ENCODE data around the gene SNX10. TPM values are rescaled to one million over a fixed set of nuclear protein-coding genes. Genes with fewer than 3 reads are reported as not detected.

SNX10 gene
- total and polyA plus RNA-seq, 2 experiments from 2014 or later: 0.60 to 1.5 TPM

DNA sequence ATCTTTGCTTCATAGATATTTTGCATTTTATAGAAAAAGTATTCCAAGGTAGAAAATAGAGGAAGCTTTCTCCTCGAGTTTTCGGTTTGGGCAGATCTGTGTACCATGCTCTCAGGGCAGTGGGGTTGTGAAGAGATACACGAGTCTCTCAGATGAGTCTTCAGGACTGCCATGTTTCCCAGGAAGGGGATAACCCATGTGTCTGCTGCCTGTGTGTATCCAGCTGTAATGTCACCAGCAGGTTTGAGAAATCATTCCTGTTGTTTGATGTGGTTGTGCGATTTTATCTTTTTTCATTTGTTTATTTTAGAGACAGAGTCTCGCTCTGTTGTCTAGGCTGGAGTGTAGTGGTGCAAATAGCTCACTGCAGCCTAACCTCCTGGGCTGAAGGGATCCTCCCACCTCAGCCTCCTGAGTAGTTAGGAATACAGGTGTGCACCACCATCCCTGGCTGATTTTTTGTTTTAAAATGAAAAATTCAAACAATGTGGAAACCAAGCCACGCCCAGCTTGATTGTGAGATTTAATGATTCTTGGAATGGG is 48.9 kb downstream of the SNX10 start:
- Histone ChIP-seq H3K9me3 (ENCODE audit: low read depth) (no peaks in the 10 kb centered on the region), H3K4me1 (ENCODE audit: insufficient read depth) (no peaks in the 10 kb centered on the region), H3K27ac (no peak overlapping the region), H4K20me1 (ENCODE audit: insufficient read depth) (no peaks in the 10 kb centered on the region), H2AFZ (no peak overlapping the region), H3K9ac (no peak overlapping the region), H3K79me2 (ENCODE audit: insufficient read depth) (no peaks in the 10 kb centered on the region), H3K4me3 (no peak overlapping the region), H3K4me2 (ENCODE audit: unreplicated experiment) (no peak overlapping the region), H3K36me3 (ENCODE audit: low read depth) (no peaks in the 10 kb centered on the region), H3K9me2 (ENCODE audit: insufficient read depth) (no peaks in the 10 kb centered on the region), H3K27me3 (replicated peaks; ENCODE audit: insufficient read depth) (no peaks in the 10 kb centered on the region), H3F3A (ENCODE audit: insufficient read depth) (no peaks in the 10 kb centered on the region)
- 77 to 83% methylated on average over 6 of the region's 6 CpGs for WGBS, 2 experiments (ENCODE audit: low coverage in 1 of 2, low lambda C conversion rate in 2 of 2, missing lambda C conversion rate in 2 of 2)
- in situ Hi-C loops (cut with MboI): no loop called here
- DNase-seq: no peak
- TF ChIP-seq EZH2phosphoT487 (IDR thresholded peaks at IDR 0.05; ENCODE audit: insufficient read depth, low read depth) (no peak), EZH2 (IDR thresholded peaks at IDR 0.05; ENCODE audit: insufficient read depth, poor library complexity, severe bottlenecking) (no peak)

DNA sequence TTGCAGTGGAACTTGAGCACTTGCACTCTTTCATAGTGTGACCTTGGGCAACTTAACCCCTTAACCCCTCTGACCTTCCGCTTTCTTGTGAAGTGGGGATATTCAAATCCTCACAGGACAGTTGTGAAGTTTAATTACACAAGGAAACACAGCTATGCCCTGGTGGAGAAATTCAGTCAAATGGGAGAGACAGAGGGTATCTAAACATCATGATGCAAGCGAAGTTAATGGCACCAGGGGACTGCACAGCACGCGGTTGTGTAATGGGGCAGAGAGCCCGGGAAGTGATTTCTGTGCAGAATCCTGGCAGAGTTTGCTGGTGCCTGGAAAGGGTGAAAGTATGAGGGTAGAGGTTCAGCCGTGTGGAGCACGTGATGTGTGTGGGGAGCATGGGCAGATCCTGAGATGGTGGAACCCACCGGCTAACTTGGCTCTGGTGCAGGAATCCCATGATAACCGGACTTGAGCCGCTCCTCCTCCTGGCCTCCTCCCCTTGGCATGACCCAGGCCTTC is 51.7 kb downstream of the SNX10 start:
- no peak for DNase-seq
- in situ Hi-C loops (cut with MboI): no loop called here
- H3K27me3 ChIP-seq (replicated peaks; ENCODE audit: insufficient read depth): no peaks in the 10 kb centered on the region
- H3K9me3 ChIP-seq (ENCODE audit: low read depth): no peaks in the 10 kb centered on the region
- no peaks in the 10 kb centered on the region for H4K20me1 ChIP-seq (ENCODE audit: insufficient read depth)
- no peaks in the 10 kb centered on the region for H3F3A ChIP-seq (ENCODE audit: insufficient read depth)
- no peak overlapping the region for H3K9ac ChIP-seq
- no peaks in the 10 kb centered on the region for H3K36me3 ChIP-seq (ENCODE audit: low read depth)
- H3K4me1 ChIP-seq (ENCODE audit: insufficient read depth): no peaks in the 10 kb centered on the region
- H3K79me2 ChIP-seq (ENCODE audit: insufficient read depth): no peaks in the 10 kb centered on the region
- no peaks in the 10 kb centered on the region for H3K9me2 ChIP-seq (ENCODE audit: insufficient read depth)
- H3K4me2 ChIP-seq (ENCODE audit: unreplicated experiment): no peak overlapping the region
- WGBS, 2 experiments (ENCODE audit: low coverage in 1 of 2, low lambda C conversion rate in 2 of 2, missing lambda C conversion rate in 2 of 2): 48 to 56% methylated on average over 8 to 10 of the region's 10 CpGs
- H2AFZ ChIP-seq: no peak overlapping the region
- no peak overlapping the region for H3K4me3 ChIP-seq
- no peak overlapping the region for H3K27ac ChIP-seq
- TF ChIP-seq EZH2phosphoT487 (IDR thresholded peaks at IDR 0.05; ENCODE audit: insufficient read depth, low read depth) (no peak), EZH2 (IDR thresholded peaks at IDR 0.05; ENCODE audit: insufficient read depth, poor library complexity, severe bottlenecking) (no peak)

DNA sequence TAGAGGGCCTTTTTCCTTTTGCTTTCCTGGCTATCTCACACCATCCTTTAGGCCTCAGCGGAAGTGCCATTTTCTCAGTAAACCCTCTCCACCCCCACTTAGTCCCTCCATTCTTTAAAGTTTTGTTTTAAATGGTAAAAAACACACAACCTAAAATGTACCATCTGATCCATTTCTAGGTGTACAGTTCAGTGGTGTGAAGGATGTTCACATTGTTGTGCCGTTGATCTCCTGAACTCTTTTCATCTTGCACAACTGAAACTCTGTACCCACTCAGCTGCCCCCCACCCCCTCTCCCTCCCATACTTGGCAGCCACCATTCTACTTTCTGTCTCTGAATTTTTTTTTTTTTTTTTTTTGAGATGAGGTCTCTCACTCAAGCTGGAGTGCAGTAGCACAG is 52.2 kb downstream of the SNX10 start:
- H3K27ac ChIP-seq: no peak overlapping the region
- TF ChIP-seq EZH2 (IDR thresholded peaks at IDR 0.05; ENCODE audit: insufficient read depth, poor library complexity, severe bottlenecking) (no peak), EZH2phosphoT487 (IDR thresholded peaks at IDR 0.05; ENCODE audit: insufficient read depth, low read depth) (no peak)
- no peaks in the 10 kb centered on the region for H3F3A ChIP-seq (ENCODE audit: insufficient read depth)
- no peaks in the 10 kb centered on the region for H3K27me3 ChIP-seq (replicated peaks; ENCODE audit: insufficient read depth)
- no peak overlapping the region for H3K9ac ChIP-seq
- no peaks in the 10 kb centered on the region for H3K79me2 ChIP-seq (ENCODE audit: insufficient read depth)
- no peaks in the 10 kb centered on the region for H3K4me1 ChIP-seq (ENCODE audit: insufficient read depth)
- H4K20me1 ChIP-seq (ENCODE audit: insufficient read depth): no peaks in the 10 kb centered on the region
- no peak overlapping the region for H3K4me3 ChIP-seq
- in situ Hi-C loops (cut with MboI): no loop called here
- WGBS, 2 experiments (ENCODE audit: low coverage in 1 of 2, low lambda C conversion rate in 2 of 2, missing lambda C conversion rate in 2 of 2): 74 to 88% methylated on average over 2 of the region's 2 CpGs
- H3K4me2 ChIP-seq (ENCODE audit: unreplicated experiment): no peak overlapping the region
- no peak overlapping the region for H2AFZ ChIP-seq
- H3K9me2 ChIP-seq (ENCODE audit: insufficient read depth): no peaks in the 10 kb centered on the region
- H3K36me3 ChIP-seq (ENCODE audit: low read depth): no peaks in the 10 kb centered on the region
- no peaks in the 10 kb centered on the region for H3K9me3 ChIP-seq (ENCODE audit: low read depth)
- no peak for DNase-seq

DNA sequence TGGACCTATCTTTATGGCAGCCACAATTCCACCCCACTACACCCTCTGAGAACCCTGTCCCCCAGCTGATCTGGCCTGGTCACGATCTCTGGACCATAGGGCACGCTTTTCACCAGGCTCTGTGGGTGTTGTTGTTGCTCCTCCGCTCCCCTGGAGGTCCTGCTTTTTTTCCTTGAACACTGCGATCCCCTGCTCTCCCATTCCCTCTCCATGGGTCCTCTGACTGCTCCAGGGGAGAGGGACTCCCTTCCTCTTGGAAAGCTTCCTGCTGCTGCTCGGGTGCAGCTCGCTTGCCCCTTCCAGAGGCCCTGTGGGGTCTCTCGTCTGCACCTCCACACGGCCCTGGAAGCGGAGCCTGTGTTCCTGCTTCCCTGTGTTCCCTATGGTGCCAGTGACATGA is 53.5 kb downstream of the SNX10 start:
- TF ChIP-seq EZH2phosphoT487 (IDR thresholded peaks at IDR 0.05; ENCODE audit: insufficient read depth, low read depth) (no peak), EZH2 (IDR thresholded peaks at IDR 0.05; ENCODE audit: insufficient read depth, poor library complexity, severe bottlenecking) (no peak)
- H2AFZ ChIP-seq: no peak overlapping the region
- H3K27me3 ChIP-seq (replicated peaks; ENCODE audit: insufficient read depth): no peaks in the 10 kb centered on the region
- no peaks in the 10 kb centered on the region for H3K9me2 ChIP-seq (ENCODE audit: insufficient read depth)
- no peaks in the 10 kb centered on the region for H3K4me1 ChIP-seq (ENCODE audit: insufficient read depth)
- H3K9ac ChIP-seq: no peak overlapping the region
- in situ Hi-C loops (cut with MboI): no loop called here
- H3K27ac ChIP-seq: no peak overlapping the region
- H3K36me3 ChIP-seq (ENCODE audit: low read depth): no peaks in the 10 kb centered on the region
- H3K79me2 ChIP-seq (ENCODE audit: insufficient read depth): no peaks in the 10 kb centered on the region
- no peaks in the 10 kb centered on the region for H3K9me3 ChIP-seq (ENCODE audit: low read depth)
- H4K20me1 ChIP-seq (ENCODE audit: insufficient read depth): no peaks in the 10 kb centered on the region
- DNase-seq: no peak
- no peak overlapping the region for H3K4me3 ChIP-seq
- WGBS, 2 experiments (ENCODE audit: low coverage in 1 of 2, low lambda C conversion rate in 2 of 2, missing lambda C conversion rate in 2 of 2): 84 to 88% methylated on average over 9 of the region's 9 CpGs
- H3K4me2 ChIP-seq (ENCODE audit: unreplicated experiment): no peak overlapping the region
- no peaks in the 10 kb centered on the region for H3F3A ChIP-seq (ENCODE audit: insufficient read depth)

Data from GM23248 (cell line).